WTC11 (cell line): ENCODE measurements around the gene VTI1A.

Source experiments
- ATF3 ChIP-seq: sonication (generic); formaldehyde crosslinking; conservative IDR thresholded peaks from 2 replicates; pipeline ENCODE4 v1.8.1; 2022; ENCODE audit warnings: mild to moderate bottlenecking, missing genetic modification reagents
- CREB1 ChIP-seq: sonication (generic); formaldehyde crosslinking; IDR thresholded peaks from 2 replicates; pipeline ENCODE4 v1.8.0; 2023; ENCODE audit warnings: mild to moderate bottlenecking, missing genetic modification reagents
- CREM ChIP-seq: sonication (generic); formaldehyde crosslinking; IDR thresholded peaks from 2 replicates; pipeline ENCODE4 v1.8.1; 2022; ENCODE audit warnings: mild to moderate bottlenecking, missing genetic modification reagents, moderate library complexity
- CTCF ChIP-seq: fragments of 200-600 bp; IDR thresholded peaks from 2 replicates; pipeline ENCODE4 v1.8.0; 2022; ENCODE audit warnings: antibody characterized with exemption
- FOXJ3 ChIP-seq: sonication (generic); formaldehyde crosslinking; IDR thresholded peaks from 2 replicates; pipeline ENCODE4 v1.9.0; 2021; ENCODE audit warnings: missing genetic modification reagents, mild to moderate bottlenecking, borderline replicate concordance
- GABPB1 ChIP-seq: sonication (generic); formaldehyde crosslinking; IDR thresholded peaks from 2 replicates; pipeline ENCODE4 v1.8.1; 2023; ENCODE audit warnings: mild to moderate bottlenecking, missing genetic modification reagents
- IRF1 ChIP-seq: sonication (generic); formaldehyde crosslinking; IDR thresholded peaks from 2 replicates; pipeline ENCODE4 v1.8.0; 2023; ENCODE audit warnings: missing genetic modification reagents
- STAT6 ChIP-seq: sonication (generic); formaldehyde crosslinking; conservative IDR thresholded peaks from 2 replicates; pipeline ENCODE4 v1.8.1; 2023; ENCODE audit warnings: mild to moderate bottlenecking, low read depth, missing genetic modification reagents, moderate library complexity

- TF ChIP-seq CTCF (no peak), CREM (CRISPR knock-in tag) (no peak), ATF3 (CRISPR knock-in tag) (no peak), FOXJ3 (CRISPR knock-in tag) (no peak), CREB1 (CRISPR knock-in tag) (no peak), IRF1 (CRISPR knock-in tag) (no peak), GABPB1 (CRISPR knock-in tag) (no peak), STAT6 (CRISPR knock-in tag) (no peak)
Measured at GRCh38 chr10:112768121-112768520, 321.1 kb downstream of the VTI1A start.
